ENCODE data around the gene KDM5A. TPM values are rescaled to one million over a fixed set of nuclear protein-coding genes. Genes with fewer than 3 reads are reported as not detected.

Gene KDM5A
- total and polyA plus RNA-seq, 11 donors: 4.7 to 55.6 (median 31.2) TPM

- 90 to 99% (median 94%) methylated on average over 1 of the region's 1 CpG for WGBS, 4 donors
- peaks cover 0 to 16% (median 0%) of the 10 kb centered on the region in 12 donors for H3K9me3 ChIP-seq
- peaks cover 0 to 7% (median 0%) of the 10 kb centered on the region in 12 donors for H3K4me1 ChIP-seq
- no peak for TF ChIP-seq CTCF (IDR thresholded peaks at IDR 0.05)
- TF ChIP-seq POLR2A (IDR thresholded peaks at IDR 0.05): no peak
- peaks cover 5 to 94% (median 79%) of the 10 kb centered on the region in 9 donors for H3K36me3 ChIP-seq
- no peak for DNase-seq
- intact Hi-C loops (cut with DNase I): no loop called here
- ATAC-seq: no peak
- H3K4me3 ChIP-seq: no peak overlapping the region
- no peak overlapping the region for H3K27ac ChIP-seq
- H3K27me3 ChIP-seq: no peaks in the 10 kb centered on the region
These were observed 94.0 kb downstream of the KDM5A start for GRCh38 chr12:295132-295531.

- ATAC-seq (no peak), DNase-seq (no peak)
- H3K36me3 ChIP-seq: peaks cover 5 to 89% (median 82%) of the 10 kb centered on the region in 9 donors
- peaks cover 0 to 13% (median 0%) of the 10 kb centered on the region in 12 donors for H3K4me1 ChIP-seq
- H3K27ac ChIP-seq: no peak overlapping the region
- H3K27me3 ChIP-seq: no peaks in the 10 kb centered on the region
- TF ChIP-seq POLR2A (IDR thresholded peaks at IDR 0.05) (no peak), CTCF (IDR thresholded peaks at IDR 0.05) (no peak)
- H3K9me3 ChIP-seq: no peaks in the 10 kb centered on the region
- 92 to 93% (median 93%) methylated on average over 5 of the region's 5 CpGs for WGBS, 4 donors
- intact Hi-C loops (cut with DNase I): no loop called here
- H3K4me3 ChIP-seq: no peak overlapping the region
These were observed 95.9 kb downstream of the KDM5A start for GRCh38 chr12:293199-293598.

- H3K9me3 ChIP-seq: no peaks in the 10 kb centered on the region
- WGBS, 4 donors: 88 to 100% (median 98%) methylated on average over 1 of the region's 1 CpG
- ATAC-seq (no peak), DNase-seq (no peak)
- intact Hi-C loops (cut with DNase I): no loop called here
- peaks cover 5 to 89% (median 73%) of the 10 kb centered on the region in 9 donors for H3K36me3 ChIP-seq
- no peak overlapping the region for H3K27ac ChIP-seq
- peaks cover 0 to 14% (median 0%) of the 10 kb centered on the region in 12 donors for H3K4me1 ChIP-seq
- H3K4me3 ChIP-seq: no peak overlapping the region
- no peaks in the 10 kb centered on the region for H3K27me3 ChIP-seq
- TF ChIP-seq POLR2A (IDR thresholded peaks at IDR 0.05) (no peak), CTCF (IDR thresholded peaks at IDR 0.05) (no peak)
These were observed 96.9 kb downstream of the KDM5A start for GRCh38 chr12:292186-292585.

GRCh38 chr12:291153-291723 is 97.9 kb downstream of the KDM5A start:
- peaks cover 5 to 89% (median 70%) of the 10 kb centered on the region in 9 donors for H3K36me3 ChIP-seq
- intact Hi-C loops (cut with DNase I): no loop called here
- no peak for ATAC-seq
- TF ChIP-seq POLR2A (IDR thresholded peaks at IDR 0.05) (no peak), CTCF (IDR thresholded peaks at IDR 0.05) (no peak)
- no peak overlapping the region for H3K27ac ChIP-seq
- 80 to 85% (median 81%) methylated on average over 1 of the region's 1 CpG for WGBS, 4 donors
- DNase-seq: no peak
- no peak overlapping the region for H3K4me3 ChIP-seq
- H3K27me3 ChIP-seq: no peaks in the 10 kb centered on the region
- H3K9me3 ChIP-seq: no peaks in the 10 kb centered on the region
- peaks cover 0 to 14% (median 0%) of the 10 kb centered on the region in 12 donors for H3K4me1 ChIP-seq

Measured in heart left ventricle (tissue), 16 donors.